WERI-Rb-1 (cell line): ENCODE results near the gene PPP1R13B.
A peak's percentile ranks its signal among the peaks of the same experiment; 100 is the strongest.

ENCODE experiments used
- DNase-seq: peaks from one replicate; pipeline ENCODE4 v3.0.0-alpha.2; 2020
- H3K27ac ChIP-seq: fragments of 250-450 bp; sonication (Bioruptor Pico); 2 replicates; pipeline ENCODE4 v1.5.1; 2020; ENCODE audit warnings: mild to moderate bottlenecking, moderate library complexity
- H3K27me3 ChIP-seq: fragments of 250-450 bp; sonication (Bioruptor Pico); 2 replicates; pipeline ENCODE4 v1.5.1; 2021; ENCODE audit warnings: mild to moderate bottlenecking, low read depth, moderate library complexity; ENCODE audit not compliant: insufficient read depth, severe bottlenecking
- H3K36me3 ChIP-seq: fragments of 250-450 bp; sonication (Bioruptor Pico); 2 replicates; pipeline ENCODE4 v1.5.1; 2020; ENCODE audit warnings: mild to moderate bottlenecking, moderate library complexity
- H3K4me3 ChIP-seq: 2 replicates; pipeline ENCODE4 v1.5.1; 2011; ENCODE audit warnings: low read depth, mild to moderate bottlenecking, control low read depth, low read length
- H3K9me3 ChIP-seq: fragments of 250-450 bp; sonication (Bioruptor Pico); 2 replicates; pipeline ENCODE4 v1.5.1; 2021; ENCODE audit warnings: mild to moderate bottlenecking, moderate library complexity; ENCODE audit not compliant: severe bottlenecking
- CTCF ChIP-seq: IDR thresholded peaks from 2 replicates; pipeline ENCODE4 v1.5.1; 2011; ENCODE audit warnings: low read depth, mild to moderate bottlenecking, control low read depth, inconsistent platforms, low read length

The PPP1R13B gene

DNA sequence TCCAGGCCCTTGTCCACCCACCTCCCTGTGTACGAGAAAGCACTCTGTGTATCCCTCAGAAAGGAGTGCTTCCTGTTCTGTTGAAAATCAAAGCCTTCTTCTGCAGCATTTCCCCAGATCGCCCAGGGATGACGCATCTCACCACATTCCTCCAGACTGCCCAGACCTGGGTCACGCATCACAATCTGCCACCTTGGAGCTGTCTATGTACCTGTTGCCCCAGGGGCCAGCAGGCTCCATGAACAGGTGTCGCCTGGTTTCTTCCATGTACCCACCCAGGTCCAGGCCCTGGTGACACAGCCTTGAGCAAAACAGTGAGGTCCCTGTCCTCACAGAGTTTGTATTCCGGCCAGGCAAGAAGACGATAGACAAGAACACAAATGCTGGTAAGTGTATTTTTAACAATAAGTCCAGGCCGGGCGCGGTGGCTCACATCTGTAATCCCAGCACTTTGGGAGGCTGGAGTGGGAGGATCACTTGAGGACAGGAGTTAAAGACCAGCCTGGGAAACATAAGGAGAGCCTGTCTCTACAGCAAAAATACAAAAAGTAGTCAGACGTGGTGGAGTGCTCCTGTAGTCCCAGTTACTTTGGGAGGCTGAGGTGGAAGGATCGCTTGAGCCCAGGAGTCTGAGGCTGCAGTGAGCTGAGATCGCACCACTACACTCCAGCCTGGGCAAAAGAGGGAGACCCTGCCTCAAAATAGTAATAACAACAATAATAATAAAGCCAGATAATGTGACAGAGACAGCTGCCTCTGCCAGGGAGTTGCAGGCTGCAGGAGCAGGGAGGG is 6.8 kb upstream of the PPP1R13B start:
- Histone ChIP-seq H3K36me3 (no peaks in the 10 kb centered on the region), H3K27ac (peak overlapping the region; percentile 77), H3K9me3 (no peaks in the 10 kb centered on the region), H3K27me3 (no peaks in the 10 kb centered on the region), H3K4me3 (no peak overlapping the region)
- no peak for DNase-seq
- no peak for TF ChIP-seq CTCF

DNA sequence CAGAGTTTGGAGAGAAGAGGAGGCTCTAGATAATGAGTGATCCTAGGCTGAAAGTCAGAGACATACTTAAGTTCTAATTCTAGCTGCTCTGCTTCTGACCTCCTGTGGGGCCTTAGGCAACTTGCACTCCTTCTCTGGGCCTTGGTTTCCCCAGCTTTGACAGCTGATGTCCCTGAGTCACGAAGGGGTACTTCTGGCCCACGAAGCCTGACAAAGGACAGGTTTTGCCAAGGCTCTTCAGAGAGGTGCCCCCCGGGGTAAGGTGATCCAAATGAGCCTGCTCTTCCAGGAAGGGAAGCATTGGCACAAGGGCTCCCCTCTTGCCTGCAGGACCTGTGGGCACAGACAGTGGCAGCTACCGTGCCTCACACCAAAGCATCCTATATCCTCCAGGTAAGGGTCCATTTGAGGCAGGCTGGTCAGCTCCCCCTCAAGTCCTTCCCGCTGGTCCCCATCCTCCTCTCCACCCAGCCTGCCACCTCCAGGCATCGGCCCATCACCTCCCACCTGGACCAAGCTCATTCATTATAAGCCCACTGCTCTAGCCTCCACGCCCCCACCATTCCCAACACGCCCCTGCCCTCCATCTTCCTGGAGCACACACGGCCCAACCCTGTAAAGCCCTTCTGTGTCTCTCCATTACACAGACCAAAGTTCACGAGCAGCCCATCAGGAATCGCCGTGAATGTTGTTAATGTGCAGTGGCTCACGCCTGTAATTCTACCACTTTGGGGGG is 1.9 kb upstream of the PPP1R13B start:
- Histone ChIP-seq H3K27me3 (no peaks in the 10 kb centered on the region), H3K27ac (peak overlapping the region; percentile 96), H3K9me3 (no peaks in the 10 kb centered on the region), H3K4me3 (no peak overlapping the region), H3K36me3 (no peaks in the 10 kb centered on the region)
- DNase-seq: no peak
- no peak for TF ChIP-seq CTCF

DNA sequence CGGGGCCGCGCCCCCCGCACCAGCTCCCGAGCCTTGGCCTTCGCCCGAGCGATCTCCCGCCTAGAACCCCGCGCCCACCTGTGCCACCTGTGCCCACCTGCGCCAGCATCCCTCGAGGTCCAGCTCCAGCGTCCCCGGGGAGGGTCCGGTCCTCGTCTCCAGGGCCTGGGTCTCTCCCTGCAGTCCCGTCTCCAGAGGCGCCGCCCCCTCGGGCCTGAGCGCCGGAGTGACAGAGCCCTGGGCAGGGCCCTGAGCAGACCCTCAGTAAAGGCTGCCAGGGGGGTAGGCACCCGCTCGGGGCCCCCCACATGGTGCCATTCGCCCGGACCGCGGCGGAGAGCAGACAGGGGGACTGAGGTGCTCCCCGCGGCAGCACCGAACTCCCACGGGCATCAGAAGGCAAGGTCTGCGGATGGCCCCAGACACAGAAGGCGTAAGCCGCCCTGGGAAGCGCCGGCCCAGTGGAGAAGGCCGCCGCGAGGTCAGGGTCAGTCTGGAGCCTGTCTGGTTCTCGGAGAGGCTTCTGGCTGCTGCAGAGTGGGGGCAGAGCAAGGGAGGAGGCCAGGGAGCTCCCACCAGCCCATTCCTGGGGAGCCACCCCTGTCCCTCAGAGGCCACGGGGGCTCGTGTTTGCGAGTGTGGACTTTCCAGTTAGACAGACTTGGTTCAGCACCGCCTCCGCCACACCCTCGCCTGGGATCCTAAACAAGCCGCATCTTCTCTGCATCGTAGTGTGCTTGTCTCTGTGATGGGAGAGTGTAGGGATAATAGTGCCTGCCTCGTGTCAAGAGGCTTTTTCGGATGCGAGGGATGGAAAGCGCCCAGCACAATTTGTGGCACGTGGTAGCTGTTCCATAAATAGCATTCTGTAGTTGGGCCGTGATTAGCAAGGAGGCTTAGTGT is 1.1 kb upstream of the PPP1R13B start:
- no peaks in the 10 kb centered on the region for H3K36me3 ChIP-seq
- peak overlapping the region; percentile 69 for H3K4me3 ChIP-seq
- peak; percentile 60 for DNase-seq
- H3K27me3 ChIP-seq: no peaks in the 10 kb centered on the region
- no peaks in the 10 kb centered on the region for H3K9me3 ChIP-seq
- peak overlapping the region; percentile 96 for H3K27ac ChIP-seq
- no peak for TF ChIP-seq CTCF

DNA sequence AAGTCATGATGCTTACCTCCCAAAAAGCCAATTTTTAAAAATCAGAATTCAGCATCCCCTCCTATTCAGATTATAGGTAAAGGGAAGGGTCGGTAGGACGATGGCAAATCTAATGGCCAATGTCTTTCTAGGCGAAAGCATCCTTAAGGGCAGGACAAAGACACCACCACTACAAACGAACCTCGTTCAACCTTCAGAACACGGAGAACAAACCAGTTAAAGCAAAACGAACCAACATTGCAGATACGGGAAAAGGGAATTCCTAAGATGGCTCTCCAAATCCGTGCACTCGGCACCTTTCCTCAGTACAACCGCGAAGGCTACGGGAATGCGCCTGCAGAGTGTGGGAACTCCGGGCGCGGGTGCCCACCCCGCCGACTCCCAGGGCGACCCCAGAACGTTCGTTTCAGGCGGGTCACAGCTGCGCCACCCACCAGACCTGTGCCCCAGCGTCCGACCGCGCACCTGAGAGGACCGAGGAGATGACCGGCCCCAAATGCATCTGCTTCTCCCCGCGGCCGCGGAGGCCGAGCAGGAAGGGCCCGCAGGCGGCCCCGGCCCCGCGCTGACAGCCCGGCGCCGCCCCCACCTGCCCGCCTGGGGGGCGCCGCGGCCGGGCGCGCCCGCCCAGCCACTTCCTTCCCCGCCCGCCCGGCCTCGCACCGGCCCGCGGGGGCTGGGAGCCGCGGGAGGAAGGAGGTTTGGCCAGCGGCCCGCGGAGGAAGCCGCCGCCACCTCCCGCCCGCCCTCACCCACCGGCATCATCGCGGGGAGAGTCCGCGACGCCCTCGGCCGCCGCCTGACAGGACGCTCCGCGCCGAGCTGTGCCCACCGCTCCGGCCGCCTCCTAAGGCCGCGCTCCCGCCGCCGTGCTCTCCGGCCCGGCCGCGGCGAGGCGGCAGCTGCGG is 578 bp downstream of the PPP1R13B start:
- H3K4me3 ChIP-seq: peak overlapping the region; percentile 60
- peak; percentile 30 for DNase-seq
- H3K27me3 ChIP-seq: no peaks in the 10 kb centered on the region
- no peak overlapping the region; the same call in 1 of the 2 replicates for H3K27ac ChIP-seq
- H3K9me3 ChIP-seq: no peaks in the 10 kb centered on the region
- TF ChIP-seq CTCF: no peak
- no peaks in the 10 kb centered on the region for H3K36me3 ChIP-seq

DNA sequence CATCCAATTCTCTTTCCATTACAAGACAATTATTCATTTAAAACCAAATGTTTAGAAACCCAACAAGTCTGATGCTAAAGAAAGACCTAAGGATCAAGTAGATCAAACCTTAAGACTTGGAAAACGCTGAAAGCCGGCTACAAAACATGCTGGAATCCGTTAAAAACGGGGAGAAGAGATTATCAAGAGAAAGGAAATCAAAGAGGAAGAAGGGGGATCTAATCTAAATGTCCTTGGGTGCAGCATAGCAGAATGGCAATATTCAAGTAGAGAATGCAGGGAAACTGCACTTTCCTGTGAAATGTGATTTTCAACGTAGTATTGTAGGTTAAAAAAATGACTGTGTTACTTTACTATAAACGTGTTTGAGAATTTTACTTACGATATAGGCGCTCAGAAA is 1.3 kb downstream of the PPP1R13B start:
- H3K9me3 ChIP-seq: no peaks in the 10 kb centered on the region
- no peak for TF ChIP-seq CTCF
- H3K27me3 ChIP-seq: no peaks in the 10 kb centered on the region
- DNase-seq: no peak
- peak overlapping the region; percentile 60 for H3K4me3 ChIP-seq
- no peak overlapping the region for H3K27ac ChIP-seq
- H3K36me3 ChIP-seq: no peaks in the 10 kb centered on the region
